Hepatocyte (in vitro differentiated cells): ENCODE measurements around the gene SGCG. TPM values are rescaled to one million over a fixed set of nuclear protein-coding genes. Genes with fewer than 3 reads are reported as not detected.

Experiments used
- DNase-seq: peaks from one replicate; pipeline ENCODE4 v3.0.0-alpha.2; 2016; ENCODE audit warnings: low spot score
- H2AFZ ChIP-seq: fragments of 200-600 bp; sonication (generic); 2 replicates; pipeline ENCODE4 v1.6.0; 2016; ENCODE audit warnings: antibody characterized with exemption, mild to moderate bottlenecking
- H3K27ac ChIP-seq: fragments of 200-600 bp; sonication (generic); 2 replicates; pipeline ENCODE4 v1.5.1; 2016; ENCODE audit warnings: mild to moderate bottlenecking
- H3K27me3 ChIP-seq: fragments of 200-600 bp; sonication (generic); 2 replicates; pipeline ENCODE4 v1.6.1; 2016
- H3K36me3 ChIP-seq: fragments of 200-600 bp; sonication (generic); replicated peaks from 2 replicates; pipeline ENCODE4 v1.5.1; 2016; ENCODE audit warnings: low read depth; ENCODE audit not compliant: insufficient read depth
- H3K4me1 ChIP-seq: fragments of 200-600 bp; sonication (generic); 2 replicates; pipeline ENCODE4 v1.5.1; 2016; ENCODE audit warnings: mild to moderate bottlenecking, moderate library complexity; ENCODE audit not compliant: insufficient read depth
- H3K4me2 ChIP-seq: fragments of 200-600 bp; sonication (generic); 2 replicates; pipeline ENCODE4 v1.6.0; 2016
- H3K4me3 ChIP-seq: fragments of 200-600 bp; sonication (generic); 2 replicates; pipeline ENCODE4 v1.5.1; 2016; ENCODE audit warnings: mild to moderate bottlenecking
- H3K79me2 ChIP-seq: fragments of 200-600 bp; sonication (generic); 2 replicates; pipeline ENCODE4 v1.6.0; 2017; ENCODE audit warnings: mild to moderate bottlenecking
- H3K9me2 ChIP-seq: fragments of 200-600 bp; sonication (generic); replicated peaks from 2 replicates; pipeline ENCODE4 v1.6.0; 2017; ENCODE audit warnings: mild to moderate bottlenecking; ENCODE audit not compliant: insufficient read depth
- H3K9me3 ChIP-seq: fragments of 200-600 bp; sonication (generic); 2 replicates; pipeline ENCODE4 v1.5.1; 2016; ENCODE audit warnings: low read depth, mild to moderate bottlenecking
- H4K20me1 ChIP-seq: fragments of 200-600 bp; sonication (generic); 2 replicates; pipeline ENCODE4 v1.6.0; 2016; ENCODE audit warnings: mild to moderate bottlenecking; ENCODE audit not compliant: insufficient read depth, poor library complexity, severe bottlenecking
- EZH2 ChIP-seq: fragments of 200-600 bp; sonication (generic); IDR thresholded peaks from 2 replicates; pipeline ENCODE4 v1.6.1; 2016; ENCODE audit warnings: antibody characterized with exemption, mild to moderate bottlenecking, borderline replicate concordance
- EZH2phosphoT487 ChIP-seq: fragments of 200-600 bp; sonication (generic); IDR thresholded peaks from one replicate; pipeline ENCODE4 v1.6.1; 2018; ENCODE audit warnings: antibody characterized with exemption, mild to moderate bottlenecking, low read depth, moderate library complexity; ENCODE audit not compliant: unreplicated experiment, severe bottlenecking
- WGBS: methylation state at CpG from one replicate; pipeline ENCODE4 v1.1.6; 2016; ENCODE audit warnings: low lambda C conversion rate; ENCODE audit errors: missing lambda C conversion rate; 5-methylcytosine and 5-hydroxymethylcytosine counted together
- polyA plus RNA-seq: library from polyadenylated mRNA; unstranded; fragments of >200 nt; fragmentation: Nextera tagmentation; extraction: Ambion mirVana; gene quantifications from 2 replicates; pipeline ENCODE4 v1.2.1, GENCODE V29; 2016
- total RNA-seq: library from RNA; depleted of rRNA; stranded (reverse); fragments of >200 nt; gene quantifications from 2 replicates; pipeline ENCODE4 v1.2.3, GENCODE V29; 2014
- TF ChIP-seq, protein P1 (sequence below): fragments of 200-600 bp; sonication (generic); IDR thresholded peaks from 2 replicates; pipeline ENCODE4 v1.5.1; 2016; ENCODE audit warnings: antibody characterized with exemption, mild to moderate bottlenecking; ENCODE audit not compliant: poor library complexity

The SGCG gene
- total and polyA plus RNA-seq, 2 experiments from 2014 or later, result 2.7 to 3.1 TPM

DNA sequence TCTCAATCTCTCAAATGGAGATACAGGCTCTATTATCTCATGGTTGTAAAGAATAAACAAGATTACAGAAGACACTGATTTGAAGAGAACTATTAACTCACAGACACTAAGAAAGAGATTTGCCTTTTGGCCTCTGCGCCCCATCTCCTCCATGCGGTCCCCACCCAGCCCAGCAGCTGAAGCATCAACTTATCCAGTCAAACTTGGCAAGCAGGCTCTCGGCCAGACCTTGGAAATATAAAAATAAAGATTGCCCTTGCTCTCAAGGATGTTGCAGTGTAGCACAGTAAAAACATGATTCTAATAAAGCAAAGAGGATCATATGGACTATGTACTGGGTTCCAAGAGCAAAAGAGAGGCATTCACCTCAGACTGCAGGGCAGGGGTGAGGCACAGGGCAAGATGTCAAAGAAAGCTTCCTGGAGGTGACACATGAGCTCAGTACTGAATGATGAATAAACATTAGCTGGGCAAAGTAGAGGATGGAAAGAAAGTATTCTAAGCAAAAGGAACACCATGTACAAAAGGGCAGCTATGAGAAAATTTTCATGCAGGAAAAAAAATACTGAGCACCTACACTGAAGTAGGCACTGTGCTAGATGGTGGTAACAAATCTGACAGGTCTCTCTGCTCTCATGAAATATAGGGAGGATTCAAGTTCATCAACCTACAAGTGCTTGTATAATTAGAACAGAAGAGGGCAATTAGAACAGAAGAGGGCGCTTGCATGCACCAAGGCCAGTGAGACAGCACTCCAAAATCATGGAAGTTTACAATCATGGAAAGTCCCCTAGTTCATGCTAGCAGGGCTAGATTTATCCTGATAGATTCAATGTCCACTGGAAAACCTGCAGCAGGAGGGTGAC, 167.7 kb downstream of the SGCG start:
- Histone ChIP-seq H3K4me1 (peaks cover 9% of the 10 kb centered on the region), H3K4me3 (no peak overlapping the region), H3K27me3 (no peaks in the 10 kb centered on the region), H3K27ac (peak overlapping the region; percentile 82), H3K79me2 (peaks cover 7% of the 10 kb centered on the region), H2AFZ (no peak overlapping the region), H3K4me2 (no peak overlapping the region), H3K36me3 (peaks cover 4% of the 10 kb centered on the region), H3K9me2 (no peaks in the 10 kb centered on the region), H3K9me3 (no peaks in the 10 kb centered on the region), H4K20me1 (no peaks in the 10 kb centered on the region)
- DNase-seq, result peak; percentile 30
- 84% methylated on average over 4 of the region's 4 CpGs for WGBS
- TF ChIP-seq EZH2 (no peak), EZH2phosphoT487 (no peak)
- TF ChIP-seq, protein P1, sequence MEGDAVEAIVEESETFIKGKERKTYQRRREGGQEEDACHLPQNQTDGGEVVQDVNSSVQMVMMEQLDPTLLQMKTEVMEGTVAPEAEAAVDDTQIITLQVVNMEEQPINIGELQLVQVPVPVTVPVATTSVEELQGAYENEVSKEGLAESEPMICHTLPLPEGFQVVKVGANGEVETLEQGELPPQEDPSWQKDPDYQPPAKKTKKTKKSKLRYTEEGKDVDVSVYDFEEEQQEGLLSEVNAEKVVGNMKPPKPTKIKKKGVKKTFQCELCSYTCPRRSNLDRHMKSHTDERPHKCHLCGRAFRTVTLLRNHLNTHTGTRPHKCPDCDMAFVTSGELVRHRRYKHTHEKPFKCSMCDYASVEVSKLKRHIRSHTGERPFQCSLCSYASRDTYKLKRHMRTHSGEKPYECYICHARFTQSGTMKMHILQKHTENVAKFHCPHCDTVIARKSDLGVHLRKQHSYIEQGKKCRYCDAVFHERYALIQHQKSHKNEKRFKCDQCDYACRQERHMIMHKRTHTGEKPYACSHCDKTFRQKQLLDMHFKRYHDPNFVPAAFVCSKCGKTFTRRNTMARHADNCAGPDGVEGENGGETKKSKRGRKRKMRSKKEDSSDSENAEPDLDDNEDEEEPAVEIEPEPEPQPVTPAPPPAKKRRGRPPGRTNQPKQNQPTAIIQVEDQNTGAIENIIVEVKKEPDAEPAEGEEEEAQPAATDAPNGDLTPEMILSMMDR, result no peak

DNA sequence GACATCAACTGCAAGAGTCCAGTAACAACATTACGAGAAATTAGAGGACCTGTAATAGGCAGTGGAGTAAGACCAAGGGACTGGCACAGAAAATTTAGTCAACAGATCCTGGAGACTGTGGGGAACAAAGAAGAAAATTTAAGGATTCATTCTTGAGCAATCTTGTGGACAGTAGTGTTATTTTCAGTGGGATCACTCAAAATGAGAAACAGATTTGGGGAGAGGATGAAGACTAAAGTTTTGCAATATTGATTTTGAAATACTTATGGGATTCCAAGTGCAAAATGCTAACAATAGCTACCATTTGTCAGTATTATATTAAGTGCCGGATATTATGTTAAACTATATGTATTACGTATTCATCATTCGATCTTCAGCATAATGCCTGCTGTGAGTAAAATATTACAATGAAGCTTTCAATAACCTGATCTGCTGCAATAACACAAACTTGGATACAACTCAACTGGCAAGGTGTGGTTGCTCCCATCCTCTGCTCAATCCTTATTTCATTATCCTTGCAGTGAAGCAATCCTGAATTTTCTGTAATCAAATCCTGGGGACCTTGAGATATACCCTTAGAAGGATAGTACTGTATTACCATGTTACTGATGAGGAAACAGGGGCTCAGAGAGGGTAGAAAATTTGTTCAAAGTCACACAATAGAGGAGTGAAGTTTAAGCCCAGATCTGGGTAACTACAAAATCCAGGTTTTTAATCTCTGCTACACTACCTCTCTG, 168.6 kb downstream of the SGCG start:
- Histone ChIP-seq H3K4me3 (no peak overlapping the region), H2AFZ (no peak overlapping the region), H3K27ac (peak overlapping the region; percentile 82), H3K79me2 (peaks cover 7% of the 10 kb centered on the region), H4K20me1 (no peaks in the 10 kb centered on the region), H3K4me2 (no peak overlapping the region), H3K36me3 (peaks cover 4% of the 10 kb centered on the region), H3K9me3 (no peaks in the 10 kb centered on the region), H3K27me3 (no peaks in the 10 kb centered on the region), H3K4me1 (peaks cover 9% of the 10 kb centered on the region), H3K9me2 (no peaks in the 10 kb centered on the region)
- DNase-seq, result no peak
- TF ChIP-seq EZH2, result no peak
- WGBS, result 98% methylated on average over 4 of the region's 4 CpGs

DNA sequence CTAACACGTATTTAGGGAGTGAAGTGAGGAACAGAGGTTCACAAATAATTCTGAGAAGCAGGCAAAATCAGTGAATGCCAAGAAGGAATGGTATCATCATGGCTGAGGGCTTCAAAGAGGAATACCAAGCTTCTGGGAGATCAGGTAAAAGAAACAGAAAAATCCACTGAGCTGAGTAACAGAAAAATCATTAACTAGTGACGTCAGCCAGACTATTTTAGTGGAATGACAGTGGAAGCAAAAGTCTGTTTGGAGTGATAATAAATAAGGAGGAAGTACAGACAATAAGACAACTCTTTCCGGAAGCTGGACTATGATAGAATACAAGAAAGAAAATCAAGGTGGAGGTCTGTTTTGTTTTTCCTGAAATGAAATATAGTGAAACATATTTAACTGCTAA, 169.2 kb downstream of the SGCG start:
- DNase-seq, result peak; percentile 51
- no peak overlapping the region for H2AFZ ChIP-seq
- TF ChIP-seq EZH2 (no peak), EZH2phosphoT487 (no peak)
- TF ChIP-seq, protein P1, result no peak
- H3K9me2 ChIP-seq, result no peaks in the 10 kb centered on the region
- H3K79me2 ChIP-seq, result peaks cover 7% of the 10 kb centered on the region
- no peaks in the 10 kb centered on the region for H4K20me1 ChIP-seq
- H3K4me2 ChIP-seq, result no peak overlapping the region
- WGBS, result 71% methylated on average over 3 of the region's 3 CpGs
- peaks cover 9% of the 10 kb centered on the region for H3K4me1 ChIP-seq
- no peaks in the 10 kb centered on the region for H3K27me3 ChIP-seq
- H3K27ac ChIP-seq, result peak overlapping the region; percentile 82
- no peak overlapping the region for H3K4me3 ChIP-seq
- peaks cover 4% of the 10 kb centered on the region for H3K36me3 ChIP-seq
- no peaks in the 10 kb centered on the region for H3K9me3 ChIP-seq

DNA sequence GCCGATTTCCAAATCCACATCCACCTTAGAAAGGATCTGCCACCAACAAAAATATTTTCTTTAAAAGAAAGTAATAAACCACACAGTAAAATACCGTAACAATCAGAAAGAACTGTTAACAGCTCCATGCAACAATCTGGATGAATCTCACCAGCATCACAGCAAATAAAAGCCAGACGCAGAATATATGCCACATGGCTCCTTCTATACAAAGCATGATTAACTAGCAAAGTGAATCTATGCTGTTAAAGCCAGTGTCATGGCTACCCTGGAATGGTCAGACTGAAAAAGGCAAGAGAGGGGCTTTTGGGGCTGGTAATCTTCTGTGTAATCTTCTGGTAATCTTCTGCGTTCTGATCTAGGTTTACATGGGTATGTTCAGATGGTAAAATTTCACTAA, 171.4 kb downstream of the SGCG start:
- H3K27me3 ChIP-seq, result no peaks in the 10 kb centered on the region
- H3K79me2 ChIP-seq, result peaks cover 2% of the 10 kb centered on the region
- H3K4me1 ChIP-seq, result peaks cover 9% of the 10 kb centered on the region
- H3K4me3 ChIP-seq, result no peak overlapping the region
- H2AFZ ChIP-seq, result no peak overlapping the region
- TF ChIP-seq EZH2phosphoT487 (no peak), EZH2 (no peak)
- TF ChIP-seq, protein P1, result no peak
- no peak overlapping the region for H3K4me2 ChIP-seq
- H3K9me3 ChIP-seq, result no peaks in the 10 kb centered on the region
- whole genome bisulfite sequencing, result 58% methylated on average over 4 of the region's 4 CpGs
- no peaks in the 10 kb centered on the region for H4K20me1 ChIP-seq
- peaks cover 4% of the 10 kb centered on the region for H3K36me3 ChIP-seq
- no peak for DNase-seq
- H3K27ac ChIP-seq, result no peak overlapping the region
- H3K9me2 ChIP-seq, result no peaks in the 10 kb centered on the region
